HFFc6 (cell line): Measurements from ENCODE around the gene NOS2. TPM values are rescaled to one million over a fixed set of nuclear protein-coding genes. Genes with fewer than 3 reads are reported as not detected.
A peak's percentile ranks its signal among the peaks of the same experiment; 100 is the strongest.

Experiments
- DNase-seq: peaks from one replicate; pipeline ENCODE4 v3.0.0-alpha.2; 2018
- H3K27ac Mint-ChIP-seq: 2 replicates; pipeline ENCODE4 v1.8.0; 2020; ENCODE audit warnings: mild to moderate bottlenecking, mixed read lengths
- H3K27me3 Mint-ChIP-seq: 2 replicates; pipeline ENCODE4 v1.8.0; 2021; ENCODE audit warnings: mild to moderate bottlenecking, moderate library complexity, mixed read lengths; ENCODE audit not compliant: insufficient read depth
- H3K36me3 Mint-ChIP-seq: 2 replicates; pipeline ENCODE4 v1.8.0; 2021; ENCODE audit warnings: low read depth, mixed read lengths
- H3K4me1 Mint-ChIP-seq: 2 replicates; pipeline ENCODE4 v1.8.0; 2020; ENCODE audit warnings: low read depth, mixed read lengths
- H3K4me3 Mint-ChIP-seq: 2 replicates; pipeline ENCODE4 v1.8.0; 2020; ENCODE audit warnings: mild to moderate bottlenecking, moderate library complexity, mixed read lengths
- H3K9me3 Mint-ChIP-seq: 2 replicates; pipeline ENCODE4 v1.8.0; 2020; ENCODE audit warnings: mild to moderate bottlenecking, mixed read lengths
- total RNA-seq, 6 experiments: library from RNA; stranded (reverse); fragmentation: NEBNext Ultra II Directional; extraction: Animal tissue kit (Norgen Biotek cat#: 25700); gene quantifications; 2 replicates in 1 of 6; 3 replicates in 5 of 6; pipeline ENCODE4 v1.2.3, GENCODE V29; 2021
- TF ChIP-seq, protein P1 (sequence below): fragments of 200-600 bp; sonication (generic); IDR thresholded peaks from 2 replicates; pipeline ENCODE4 v1.5.0; 2021; ENCODE audit warnings: antibody characterized with exemption, mild to moderate bottlenecking

Gene NOS2
- total RNA-seq, 6 experiments from 2014 or later, result not detected

DNA sequence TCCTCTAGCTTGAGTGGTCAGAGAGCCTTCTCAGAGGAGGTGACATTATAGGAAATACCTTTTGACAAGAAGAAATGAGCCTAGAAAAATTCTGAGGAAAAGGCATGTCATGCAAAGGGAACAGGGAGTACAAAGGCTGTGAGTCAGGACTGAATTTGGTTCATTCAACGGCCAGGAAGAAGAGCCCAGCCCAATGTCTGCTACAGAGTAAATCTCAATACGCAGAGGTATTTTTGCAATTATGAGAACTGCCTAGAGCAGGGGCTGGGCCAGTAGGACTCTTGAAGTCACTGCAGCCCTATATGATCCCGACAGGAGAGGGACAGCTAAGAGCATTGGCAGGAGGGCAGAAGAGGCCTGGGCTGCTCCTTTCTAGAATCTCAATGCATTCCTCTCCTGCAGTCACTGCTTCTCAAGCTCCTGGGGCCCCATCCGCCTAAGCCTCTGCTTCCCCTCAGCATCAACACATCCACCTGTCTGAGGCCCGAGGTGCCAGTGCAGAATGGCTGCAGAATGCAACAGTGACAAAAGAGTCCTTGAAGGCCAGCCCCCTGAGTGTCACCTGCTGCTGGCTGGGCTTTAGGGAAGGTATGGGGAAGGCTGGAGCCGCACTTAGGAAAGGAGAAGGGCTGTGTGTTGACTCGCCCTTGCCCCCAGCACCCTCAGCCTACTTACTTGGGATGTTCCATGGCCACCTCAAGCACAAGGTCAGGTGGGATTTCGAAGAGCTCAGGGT is 20.1 kb downstream of the NOS2 start:
- no peak for DNase-seq
- Mint-ChIP-seq H3K4me3 (no peak overlapping the region), H3K36me3 (no peaks in the 10 kb centered on the region), H3K4me1 (peaks cover 16% of the 10 kb centered on the region), H3K27ac (no peak overlapping the region), H3K9me3 (no peaks in the 10 kb centered on the region), H3K27me3 (peaks cover 19% of the 10 kb centered on the region)
- TF ChIP-seq, protein P1, sequence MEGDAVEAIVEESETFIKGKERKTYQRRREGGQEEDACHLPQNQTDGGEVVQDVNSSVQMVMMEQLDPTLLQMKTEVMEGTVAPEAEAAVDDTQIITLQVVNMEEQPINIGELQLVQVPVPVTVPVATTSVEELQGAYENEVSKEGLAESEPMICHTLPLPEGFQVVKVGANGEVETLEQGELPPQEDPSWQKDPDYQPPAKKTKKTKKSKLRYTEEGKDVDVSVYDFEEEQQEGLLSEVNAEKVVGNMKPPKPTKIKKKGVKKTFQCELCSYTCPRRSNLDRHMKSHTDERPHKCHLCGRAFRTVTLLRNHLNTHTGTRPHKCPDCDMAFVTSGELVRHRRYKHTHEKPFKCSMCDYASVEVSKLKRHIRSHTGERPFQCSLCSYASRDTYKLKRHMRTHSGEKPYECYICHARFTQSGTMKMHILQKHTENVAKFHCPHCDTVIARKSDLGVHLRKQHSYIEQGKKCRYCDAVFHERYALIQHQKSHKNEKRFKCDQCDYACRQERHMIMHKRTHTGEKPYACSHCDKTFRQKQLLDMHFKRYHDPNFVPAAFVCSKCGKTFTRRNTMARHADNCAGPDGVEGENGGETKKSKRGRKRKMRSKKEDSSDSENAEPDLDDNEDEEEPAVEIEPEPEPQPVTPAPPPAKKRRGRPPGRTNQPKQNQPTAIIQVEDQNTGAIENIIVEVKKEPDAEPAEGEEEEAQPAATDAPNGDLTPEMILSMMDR, result no peak

DNA sequence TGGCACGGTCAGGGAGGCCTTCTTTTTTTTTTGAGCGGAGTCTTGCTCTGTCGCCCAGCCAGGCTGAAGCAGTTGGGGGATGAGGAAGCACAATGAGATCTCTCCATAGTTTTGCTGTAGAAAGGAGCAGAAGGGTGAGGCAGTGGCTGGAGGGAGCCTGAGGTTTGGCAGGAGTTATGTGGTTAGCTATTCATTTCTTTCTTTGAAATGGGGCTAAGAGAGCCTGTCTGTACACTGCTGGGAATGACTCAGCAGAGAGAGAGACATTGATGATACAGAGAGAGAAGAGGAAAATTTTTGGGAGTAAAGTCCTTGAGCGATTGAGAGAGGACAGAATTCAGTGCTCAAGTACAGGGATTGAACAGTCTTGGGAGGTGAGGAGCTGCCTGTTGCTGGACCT is 22.1 kb downstream of the NOS2 start:
- H3K4me3 Mint-ChIP-seq, result no peak overlapping the region
- DNase-seq, result peak; percentile 24
- H3K9me3 Mint-ChIP-seq, result no peaks in the 10 kb centered on the region
- no peaks in the 10 kb centered on the region for H3K36me3 Mint-ChIP-seq
- peak overlapping the region; percentile 2; the same call in 1 of the 2 replicates for H3K27ac Mint-ChIP-seq
- H3K27me3 Mint-ChIP-seq, result peaks cover 27% of the 10 kb centered on the region
- H3K4me1 Mint-ChIP-seq, result peaks cover 16% of the 10 kb centered on the region
- TF ChIP-seq, protein P1, result no peak

DNA sequence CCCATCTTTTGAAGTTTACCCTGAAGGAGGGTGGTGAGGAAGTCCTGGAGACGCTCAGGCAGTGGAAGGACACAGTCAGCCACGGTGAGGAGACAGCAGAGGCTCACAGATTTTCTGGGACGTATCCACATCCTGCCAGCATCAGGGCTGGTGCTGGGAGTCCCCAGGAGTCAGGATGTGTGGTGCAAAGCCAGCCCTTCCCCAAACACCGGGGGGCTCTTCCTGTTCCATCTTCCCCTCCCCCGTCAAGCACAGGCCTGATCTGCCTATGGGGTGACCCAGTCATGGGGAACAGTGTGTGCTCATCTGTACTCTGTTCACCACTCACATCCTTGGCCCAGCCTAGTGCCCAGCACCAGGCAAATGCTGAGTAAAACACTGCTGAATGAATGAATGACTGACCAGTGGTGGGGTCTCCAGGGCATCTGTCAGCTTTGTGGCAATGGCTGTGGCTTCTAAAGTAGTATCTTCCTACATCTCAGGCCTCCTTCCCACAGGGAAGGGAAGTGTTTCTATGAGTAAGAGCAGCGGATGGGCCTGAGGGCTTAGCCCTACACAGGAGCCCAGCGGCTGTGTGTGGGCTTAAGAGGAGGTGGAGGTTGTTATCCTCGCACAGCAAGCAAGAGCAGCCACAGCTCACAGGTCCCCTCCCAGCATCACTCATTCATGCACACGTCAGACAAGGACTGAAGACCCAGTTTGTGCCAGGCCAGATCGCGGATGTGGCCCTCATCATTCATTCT is 23.3 kb downstream of the NOS2 start:
- H3K4me3 Mint-ChIP-seq, result no peak overlapping the region
- H3K27me3 Mint-ChIP-seq, result peaks cover 31% of the 10 kb centered on the region
- peaks cover 16% of the 10 kb centered on the region for H3K4me1 Mint-ChIP-seq
- DNase-seq, result no peak
- TF ChIP-seq, protein P1, result no peak
- no peaks in the 10 kb centered on the region for H3K36me3 Mint-ChIP-seq
- no peaks in the 10 kb centered on the region for H3K9me3 Mint-ChIP-seq
- H3K27ac Mint-ChIP-seq, result no peak overlapping the region

DNA sequence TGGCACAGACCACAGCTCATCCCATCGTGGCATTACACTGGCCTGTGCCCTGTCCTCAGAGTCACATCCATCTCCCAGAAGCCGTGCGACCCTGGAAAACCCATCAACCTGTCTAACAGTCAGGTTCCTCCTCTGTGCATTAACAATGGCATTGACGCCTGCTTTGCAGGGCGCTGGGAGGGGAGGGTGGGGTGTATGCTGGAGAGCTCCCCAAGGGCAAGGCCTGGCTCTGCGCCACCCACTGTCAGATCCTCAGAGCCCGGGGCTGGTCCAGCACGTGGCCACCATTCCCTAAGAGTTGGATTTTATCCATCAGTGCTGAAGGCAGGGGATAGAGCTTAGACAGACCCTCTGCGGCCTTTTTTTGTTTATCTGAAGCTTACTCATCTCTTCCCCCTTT is 28.7 kb downstream of the NOS2 start:
- DNase-seq, result no peak
- Mint-ChIP-seq H3K27ac (no peak overlapping the region), H3K4me3 (no peak overlapping the region), H3K4me1 (no peaks in the 10 kb centered on the region), H3K9me3 (no peaks in the 10 kb centered on the region), H3K27me3 (peaks cover 43% of the 10 kb centered on the region), H3K36me3 (no peaks in the 10 kb centered on the region)
- TF ChIP-seq, protein P1, result no peak

DNA sequence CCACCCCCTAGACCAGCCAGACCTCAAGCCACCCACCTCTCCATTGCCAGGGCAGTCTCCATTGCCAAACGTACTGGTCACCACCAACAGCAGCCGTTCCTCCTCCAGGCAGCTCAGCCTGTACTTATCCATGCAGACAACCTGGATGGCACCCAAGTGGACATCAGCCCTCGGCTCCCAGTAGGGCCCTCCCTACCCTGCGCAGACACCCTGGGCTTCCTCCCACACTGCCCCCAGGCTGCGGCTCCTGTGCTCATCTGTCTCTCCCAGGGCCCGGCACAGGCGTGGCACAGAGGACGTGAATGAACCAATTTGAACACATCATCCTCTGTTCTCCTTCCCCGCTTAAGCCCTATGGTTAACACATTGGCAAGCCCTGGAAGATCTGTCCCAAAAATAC is 29.5 kb downstream of the NOS2 start:
- Mint-ChIP-seq H3K27me3 (peaks cover 44% of the 10 kb centered on the region), H3K4me1 (no peaks in the 10 kb centered on the region), H3K36me3 (no peaks in the 10 kb centered on the region), H3K9me3 (no peaks in the 10 kb centered on the region), H3K4me3 (no peak overlapping the region), H3K27ac (no peak overlapping the region)
- no peak for DNase-seq
- TF ChIP-seq, protein P1, result no peak
